ENCODE data around the gene TNF.
"Not testable (repeated sequence)": the region's sequence is repeated elsewhere in the genome, so short reads cannot be mapped to it uniquely, and the experiment has no call there.

TNF gene

DNA sequence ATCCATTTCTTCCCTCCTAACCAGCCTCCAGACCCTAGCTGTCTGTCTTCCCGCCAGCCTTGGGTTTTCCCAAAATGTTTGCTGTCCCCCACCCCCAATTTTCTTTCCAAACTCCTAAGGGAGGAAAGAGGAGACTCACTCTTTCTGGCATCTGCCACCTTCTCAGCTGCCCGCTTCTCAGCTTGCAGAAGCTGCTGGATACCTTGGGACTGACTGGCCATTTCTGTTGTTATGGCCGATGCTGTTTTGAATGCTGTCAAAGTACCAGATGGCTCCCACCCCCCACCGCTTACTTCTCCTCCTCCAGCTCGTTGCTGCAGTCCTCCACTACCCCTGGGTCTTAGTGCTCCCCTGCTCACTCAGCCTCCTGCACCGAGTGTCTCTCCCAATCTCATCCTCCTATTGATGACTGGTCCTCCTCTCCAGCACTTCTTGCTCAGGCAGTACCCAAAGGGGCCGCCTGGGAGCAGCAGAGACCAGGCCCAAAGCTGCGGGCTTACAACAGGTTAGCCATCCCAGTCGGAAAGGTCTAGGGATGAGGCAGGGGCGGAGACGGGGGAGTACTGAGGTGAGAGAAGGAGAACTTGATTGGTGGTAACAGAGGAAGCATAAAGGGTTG lies 28.9 kb upstream of the TNF start, which contains the start of gene ATP6V1G2:
ATP6V1G2 (minus strand) TSS at position 270 of the 619 bp plus-strand sequence; CDS start at position 221, 49 bp downstream.
- H2AFZ ChIP-seq, result peak within 1 kb of the TSS; percentile 77
- H3K79me2 ChIP-seq, result peaks cover 21% of the 10 kb centered on the region
- H3K4me1 ChIP-seq, result peaks cover 15% of the 10 kb centered on the region
- H3K9ac ChIP-seq, result no peak within 1 kb of the TSS
- peak within 1 kb of the TSS; percentile 88 for H3K4me3 ChIP-seq (ENCODE audit: low read depth, low read length)
- H3K27me3 ChIP-seq (ENCODE audit: control insufficient read depth, insufficient read depth, low read length), result no peaks in the 10 kb centered on the region
- peak within 1 kb of the TSS; percentile 80 for H3K27ac ChIP-seq
- H3K4me2 ChIP-seq (ENCODE audit: low read length), result peak within 1 kb of the TSS; percentile 92
- no peaks in the 10 kb centered on the region for H3K36me3 ChIP-seq (ENCODE audit: control insufficient read depth, insufficient read depth, low read length)
- no peaks in the 10 kb centered on the region for H3K9me3 ChIP-seq (ENCODE audit: control insufficient read depth, low read length)
- TF ChIP-seq, protein P1, sequence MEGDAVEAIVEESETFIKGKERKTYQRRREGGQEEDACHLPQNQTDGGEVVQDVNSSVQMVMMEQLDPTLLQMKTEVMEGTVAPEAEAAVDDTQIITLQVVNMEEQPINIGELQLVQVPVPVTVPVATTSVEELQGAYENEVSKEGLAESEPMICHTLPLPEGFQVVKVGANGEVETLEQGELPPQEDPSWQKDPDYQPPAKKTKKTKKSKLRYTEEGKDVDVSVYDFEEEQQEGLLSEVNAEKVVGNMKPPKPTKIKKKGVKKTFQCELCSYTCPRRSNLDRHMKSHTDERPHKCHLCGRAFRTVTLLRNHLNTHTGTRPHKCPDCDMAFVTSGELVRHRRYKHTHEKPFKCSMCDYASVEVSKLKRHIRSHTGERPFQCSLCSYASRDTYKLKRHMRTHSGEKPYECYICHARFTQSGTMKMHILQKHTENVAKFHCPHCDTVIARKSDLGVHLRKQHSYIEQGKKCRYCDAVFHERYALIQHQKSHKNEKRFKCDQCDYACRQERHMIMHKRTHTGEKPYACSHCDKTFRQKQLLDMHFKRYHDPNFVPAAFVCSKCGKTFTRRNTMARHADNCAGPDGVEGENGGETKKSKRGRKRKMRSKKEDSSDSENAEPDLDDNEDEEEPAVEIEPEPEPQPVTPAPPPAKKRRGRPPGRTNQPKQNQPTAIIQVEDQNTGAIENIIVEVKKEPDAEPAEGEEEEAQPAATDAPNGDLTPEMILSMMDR (IDR thresholded peaks at IDR 0.05), result peak; percentile 99

DNA sequence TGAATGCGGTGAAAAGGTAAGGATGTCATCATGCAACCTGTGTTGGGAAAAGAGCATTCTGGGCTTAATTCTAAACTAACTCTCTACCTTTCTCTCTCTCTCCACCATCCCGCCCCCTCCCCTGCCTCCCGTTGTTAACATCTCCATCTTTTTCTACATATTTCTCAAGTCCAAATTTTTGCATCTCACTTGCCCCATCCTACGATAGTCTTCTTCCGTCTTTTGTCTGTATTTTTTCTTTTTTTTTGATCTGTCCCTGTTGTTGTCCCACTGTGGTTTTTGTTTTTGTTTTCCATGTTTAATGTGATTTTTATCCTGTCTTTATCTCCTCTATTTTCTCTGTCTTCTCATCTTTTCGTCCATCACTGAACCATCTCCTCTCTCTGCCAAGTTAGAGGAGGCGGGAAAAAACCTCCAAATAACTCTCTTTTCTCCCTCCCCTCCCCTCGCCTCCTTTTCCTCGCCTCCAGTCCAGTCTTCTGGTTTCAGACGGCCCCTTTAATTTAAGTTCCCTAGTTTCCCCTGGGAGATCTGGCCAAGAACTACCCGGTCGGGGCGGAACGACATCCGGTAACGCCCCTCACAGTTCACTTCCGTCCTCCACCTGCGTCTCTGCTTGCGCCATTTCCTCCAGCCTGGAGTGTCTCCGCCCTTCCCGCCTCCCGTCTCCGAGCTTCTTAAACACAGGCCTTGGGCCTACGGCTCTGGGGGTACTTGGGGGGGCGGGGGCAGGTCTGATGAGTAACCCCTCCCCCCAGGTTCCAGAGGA lies 28.2 kb upstream of the TNF start, which contains the start of gene NFKBIL1:
NFKBIL1 (plus strand) TSS at position 651 of the 769 bp plus-strand sequence; CDS start at position 738, 87 bp downstream.
- H3K27ac ChIP-seq, result peak within 1 kb of the TSS; percentile 80
- H3K4me1 ChIP-seq, result peaks cover 15% of the 10 kb centered on the region
- peaks cover 21% of the 10 kb centered on the region for H3K79me2 ChIP-seq
- peak within 1 kb of the TSS; percentile 77 for H2AFZ ChIP-seq
- no peak within 1 kb of the TSS for H3K9ac ChIP-seq
- TF ChIP-seq, protein P1 (IDR thresholded peaks at IDR 0.05), result no peak
- H3K4me2 ChIP-seq (ENCODE audit: low read length), result peak within 1 kb of the TSS; percentile 92
- no peaks in the 10 kb centered on the region for H3K36me3 ChIP-seq (ENCODE audit: control insufficient read depth, insufficient read depth, low read length)
- H3K9me3 ChIP-seq (ENCODE audit: control insufficient read depth, low read length), result no peaks in the 10 kb centered on the region
- no peaks in the 10 kb centered on the region for H3K27me3 ChIP-seq (ENCODE audit: control insufficient read depth, insufficient read depth, low read length)
- peak within 1 kb of the TSS; percentile 88 for H3K4me3 ChIP-seq (ENCODE audit: low read depth, low read length)

DNA sequence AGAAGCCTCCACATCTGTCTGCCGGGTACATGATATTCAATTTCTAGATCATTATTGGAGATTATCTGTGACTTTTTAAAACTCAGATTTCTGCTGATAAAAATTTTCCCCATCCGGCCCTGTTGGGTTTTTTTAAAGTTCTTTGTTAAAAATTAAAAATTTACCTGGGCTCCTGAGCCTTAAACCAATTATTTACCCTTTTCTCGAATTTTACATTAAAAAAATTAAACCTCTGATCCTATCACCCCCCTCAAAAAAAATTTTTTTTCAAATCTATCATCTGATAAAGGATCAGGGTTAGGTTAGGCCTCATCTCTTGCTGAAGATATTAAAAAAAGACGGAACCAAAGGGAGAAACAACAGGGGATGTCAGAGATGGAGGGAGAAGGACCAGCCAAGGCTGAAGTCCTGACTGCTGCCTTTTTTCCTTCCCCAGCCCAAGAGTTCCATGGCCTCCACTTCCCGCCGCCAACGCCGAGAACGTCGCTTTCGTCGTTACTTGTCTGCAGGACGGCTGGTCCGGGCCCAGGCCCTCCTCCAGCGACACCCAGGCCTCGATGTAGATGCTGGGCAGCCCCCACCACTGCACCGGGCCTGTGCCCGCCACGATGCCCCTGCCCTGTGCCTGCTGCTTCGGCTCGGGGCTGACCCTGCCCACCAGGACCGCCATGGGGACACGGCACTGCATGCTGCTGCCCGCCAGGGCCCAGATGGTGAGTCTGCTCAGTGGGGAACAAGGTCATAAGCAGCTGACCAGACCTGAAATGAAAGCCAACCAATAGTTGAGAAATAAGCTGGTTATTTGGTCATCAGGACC lies 27.4 kb upstream of the TNF start:
- Histone ChIP-seq H3K36me3 (ENCODE audit: control insufficient read depth, insufficient read depth, low read length) (no peaks in the 10 kb centered on the region), H3K4me2 (ENCODE audit: low read length) (peak overlapping the region; percentile 92), H3K4me3 (ENCODE audit: low read depth, low read length) (peak overlapping the region; percentile 88), H3K27ac (peak overlapping the region; percentile 80), H3K9me3 (ENCODE audit: control insufficient read depth, low read length) (no peaks in the 10 kb centered on the region), H3K4me1 (peaks cover 11% of the 10 kb centered on the region), H3K27me3 (ENCODE audit: control insufficient read depth, insufficient read depth, low read length) (no peaks in the 10 kb centered on the region), H2AFZ (peak overlapping the region; percentile 75), H3K9ac (no peak overlapping the region), H3K79me2 (peaks cover 23% of the 10 kb centered on the region)
- TF ChIP-seq, protein P1 (IDR thresholded peaks at IDR 0.05), result no peak

DNA sequence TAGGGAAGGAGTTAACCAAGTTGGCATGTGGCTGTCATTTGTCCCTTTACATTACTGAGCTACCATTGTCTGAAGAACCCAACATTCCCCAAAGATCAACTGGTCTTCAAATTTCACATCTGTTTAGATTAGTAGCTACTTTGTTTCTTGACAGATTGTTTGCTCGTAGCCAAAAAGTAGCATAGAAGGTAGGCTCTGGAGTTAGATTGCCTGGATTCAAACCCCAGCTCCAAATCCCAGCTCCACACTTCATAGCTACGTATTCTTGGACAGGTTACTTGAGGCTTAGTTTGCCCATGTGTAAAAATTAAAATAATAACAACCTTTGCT lies 26.9 kb upstream of the TNF start:
- Histone ChIP-seq H3K4me2 (ENCODE audit: low read length) (peak overlapping the region; percentile 92), H3K4me1 (peaks cover 9% of the 10 kb centered on the region), H3K4me3 (ENCODE audit: low read depth, low read length) (peak overlapping the region; percentile 88), H3K36me3 (ENCODE audit: control insufficient read depth, insufficient read depth, low read length) (no peaks in the 10 kb centered on the region), H3K9ac (no peak overlapping the region), H2AFZ (no peak overlapping the region), H3K9me3 (ENCODE audit: control insufficient read depth, low read length) (no peaks in the 10 kb centered on the region), H3K27me3 (ENCODE audit: control insufficient read depth, insufficient read depth, low read length) (no peaks in the 10 kb centered on the region), H3K79me2 (peaks cover 22% of the 10 kb centered on the region), H3K27ac (peak overlapping the region; percentile 80)
- TF ChIP-seq, protein P1 (IDR thresholded peaks at IDR 0.05), result no peak

DNA sequence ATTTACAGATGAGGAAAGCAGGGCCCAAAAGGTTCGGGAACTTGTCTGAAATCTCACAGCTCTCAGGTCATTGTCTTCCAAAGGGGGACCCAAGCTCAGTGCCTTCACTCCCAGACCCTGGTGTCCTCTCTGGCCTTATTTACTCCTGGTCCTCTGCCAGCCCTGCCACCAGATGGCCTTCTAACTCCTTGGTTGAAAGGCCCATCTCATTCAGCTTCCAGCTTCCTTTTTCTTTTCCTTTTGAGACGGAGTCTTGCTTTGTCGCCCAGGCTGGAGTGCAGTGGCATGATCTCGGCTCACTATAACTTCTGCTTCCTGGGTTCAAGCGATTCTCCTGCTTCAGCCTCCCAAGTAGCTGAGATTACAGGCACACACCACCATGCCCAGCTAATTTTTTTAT lies 24.0 kb upstream of the TNF start:
- H3K27me3 ChIP-seq (ENCODE audit: control insufficient read depth, insufficient read depth, low read length); H3K9ac ChIP-seq; H3K4me3 ChIP-seq (ENCODE audit: low read depth, low read length); H3K4me1 ChIP-seq; H2AFZ ChIP-seq; H3K4me2 ChIP-seq (ENCODE audit: low read length); H3K27ac ChIP-seq; H3K36me3 ChIP-seq (ENCODE audit: control insufficient read depth, insufficient read depth, low read length); H3K9me3 ChIP-seq (ENCODE audit: control insufficient read depth, low read length): not testable (repeated sequence)
- H3K79me2 ChIP-seq, result peaks cover 17% of the 10 kb centered on the region
